GM21717 (cell line): ENCODE measurements around the gene CENPB.
"Not testable (repeated sequence)": the region's sequence is repeated elsewhere in the genome, so short reads cannot be mapped to it uniquely, and the experiment has no call there.

Source experiments
- ATAC-seq: cut with Tn5 transposase; IDR thresholded peaks from one replicate; pipeline ENCODE4 v1.9.1; 2021; ENCODE audit warnings: mild to moderate bottlenecking, moderate library complexity; ENCODE audit not compliant: unreplicated experiment

The CENPB gene

DNA sequence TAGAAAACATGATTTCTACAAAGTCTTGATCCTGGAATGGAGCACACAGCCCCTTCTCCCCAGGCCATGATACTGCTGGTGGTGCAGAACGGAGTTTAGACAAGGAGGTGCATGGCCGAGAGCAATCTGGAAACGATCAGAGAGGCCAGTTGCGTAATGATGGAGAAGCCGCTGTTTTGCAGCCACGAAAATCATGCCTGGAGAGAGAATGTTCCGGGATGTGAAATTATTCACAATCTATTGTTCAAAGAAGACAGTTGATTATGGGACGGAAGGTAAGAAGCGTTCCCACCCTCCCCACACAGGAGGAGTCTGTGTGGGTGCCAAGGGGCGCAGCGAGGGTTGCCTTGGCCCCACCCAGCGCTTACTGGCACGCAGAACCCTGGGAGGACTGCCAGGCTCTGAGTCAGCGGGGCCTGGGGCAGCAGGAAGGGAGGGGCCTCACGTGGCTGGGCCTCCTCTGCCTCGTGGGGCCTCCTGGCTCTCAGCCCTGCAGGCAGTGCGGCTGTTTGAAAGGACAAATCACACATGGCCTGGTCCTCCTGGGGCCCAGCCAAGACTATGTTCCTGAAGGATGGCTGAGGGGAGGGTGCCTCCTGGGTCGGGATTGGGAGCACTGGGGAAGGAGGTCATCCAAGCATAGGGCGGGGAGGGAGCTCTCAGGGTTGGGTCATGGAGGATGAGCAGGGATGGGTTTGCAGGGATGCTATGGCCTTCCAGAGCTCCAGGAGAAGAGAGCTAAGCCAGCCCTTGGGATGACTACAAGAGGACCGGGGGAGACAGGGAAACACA is 25.1 kb upstream of the CENPB start:
- ATAC-seq, result no peak

GRCh38 chr20:3808544-3808943 is 22.0 kb upstream of the CENPB start:
- ATAC-seq, result no peak

DNA sequence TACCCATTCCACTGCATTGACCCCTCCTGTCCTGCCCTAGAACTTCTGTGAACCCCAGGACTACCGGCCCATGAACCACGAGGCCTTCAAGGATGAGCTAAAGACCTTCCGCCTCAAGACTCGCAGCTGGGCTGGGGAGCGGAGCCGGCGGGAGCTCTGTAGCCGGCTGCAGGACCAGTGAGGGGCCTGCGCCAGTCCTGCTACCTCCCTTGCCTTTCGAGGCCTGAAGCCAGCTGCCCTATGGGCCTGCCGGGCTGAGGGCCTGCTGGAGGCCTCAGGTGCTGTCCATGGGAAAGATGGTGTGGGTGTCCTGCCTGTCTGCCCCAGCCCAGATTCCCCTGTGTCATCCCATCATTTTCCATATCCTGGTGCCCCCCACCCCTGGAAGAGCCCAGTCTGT is 18.2 kb upstream of the CENPB start:
- no peak for ATAC-seq

- no peak for ATAC-seq
Observed at GRCh38 chr20:3804254-3804751, 17.8 kb upstream of the CENPB start.

DNA sequence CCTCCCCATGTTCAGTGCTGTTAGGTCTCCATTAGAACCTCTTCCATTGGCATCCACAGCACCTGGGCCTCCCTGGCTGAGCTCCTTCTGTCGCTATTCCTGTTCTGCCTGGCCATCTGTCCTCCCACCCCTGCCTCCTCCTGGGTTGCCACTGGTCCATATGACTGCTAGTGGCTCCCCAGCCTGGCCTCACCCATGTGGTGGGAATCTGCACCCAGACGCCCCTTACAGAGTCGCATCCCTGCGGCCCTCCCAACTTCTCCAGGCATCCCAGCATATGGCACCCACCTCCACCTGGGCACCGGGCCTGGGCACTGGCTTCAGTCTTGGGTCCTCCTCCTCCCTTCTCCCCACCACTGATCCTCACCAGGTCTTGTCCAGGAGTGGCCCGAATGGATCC is 17.3 kb upstream of the CENPB start:
- no peak for ATAC-seq

DNA sequence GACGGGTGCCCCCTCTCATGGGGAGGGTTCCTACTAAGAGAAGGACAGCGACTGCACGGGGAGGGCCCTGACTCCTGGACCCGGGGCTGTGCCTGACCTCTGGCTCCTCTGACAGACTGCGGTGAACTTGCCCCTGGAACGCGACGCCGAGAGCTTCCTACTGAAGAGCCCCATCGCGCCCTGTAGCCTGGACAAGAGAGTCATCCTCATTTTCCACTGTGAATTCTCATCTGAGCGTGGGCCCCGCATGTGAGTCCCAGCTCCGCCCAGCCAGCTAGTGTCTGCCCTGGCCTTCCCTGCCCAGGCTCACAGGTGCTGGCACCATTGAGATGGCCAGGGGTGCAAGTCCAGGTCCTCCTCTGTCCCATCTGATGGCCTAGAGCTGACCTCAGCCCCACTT is 16.7 kb upstream of the CENPB start:
- no peak for ATAC-seq

DNA sequence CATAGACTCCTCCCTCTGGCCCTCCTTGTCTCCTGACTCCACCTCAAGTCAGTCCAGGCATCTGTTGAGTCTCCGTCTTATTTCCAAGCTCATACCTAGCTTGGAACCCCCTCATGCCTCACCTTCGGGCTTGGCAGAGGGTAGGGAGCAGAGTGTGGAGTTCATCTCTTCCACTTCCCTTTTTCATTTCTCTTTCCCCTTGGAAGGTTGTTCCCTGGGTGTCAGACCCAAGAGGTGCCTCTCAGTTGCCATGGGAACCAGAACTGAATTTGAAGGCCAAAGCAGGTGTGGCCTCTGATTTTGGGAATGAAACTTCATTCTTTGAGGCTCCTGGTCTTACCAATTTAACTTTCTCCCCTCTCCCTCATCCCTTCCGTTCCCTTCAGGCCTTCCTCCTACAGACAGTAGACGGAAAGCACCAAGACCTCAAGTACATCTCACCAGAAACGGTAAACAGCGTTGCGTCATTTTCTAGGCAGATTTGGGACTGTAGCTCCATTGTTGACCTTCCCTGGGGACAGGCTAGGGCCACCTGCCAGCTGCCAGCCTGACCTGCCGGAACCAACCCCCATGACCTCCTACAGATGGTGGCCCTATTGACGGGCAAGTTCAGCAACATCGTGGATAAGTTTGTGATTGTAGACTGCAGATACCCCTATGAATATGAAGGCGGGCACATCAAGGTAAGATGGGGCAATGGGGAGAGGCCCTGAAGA is 16.1 kb upstream of the CENPB start:
- ATAC-seq, result no peak

GRCh38 chr20:3801846-3802245 is 15.3 kb upstream of the CENPB start:
- no peak for ATAC-seq

- no peak for ATAC-seq
Observed at GRCh38 chr20:3801299-3801698, 14.8 kb upstream of the CENPB start.

GRCh38 chr20:3800878-3801260 is 14.3 kb upstream of the CENPB start:
- no peak for ATAC-seq

GRCh38 chr20:3800256-3800877 is 13.8 kb upstream of the CENPB start:
- ATAC-seq, result no peak

GRCh38 chr20:3798908-3799248 is 12.3 kb upstream of the CENPB start:
- ATAC-seq, result no peak

- ATAC-seq, result no peak
Observed at GRCh38 chr20:3798373-3798768, 11.8 kb upstream of the CENPB start.

DNA sequence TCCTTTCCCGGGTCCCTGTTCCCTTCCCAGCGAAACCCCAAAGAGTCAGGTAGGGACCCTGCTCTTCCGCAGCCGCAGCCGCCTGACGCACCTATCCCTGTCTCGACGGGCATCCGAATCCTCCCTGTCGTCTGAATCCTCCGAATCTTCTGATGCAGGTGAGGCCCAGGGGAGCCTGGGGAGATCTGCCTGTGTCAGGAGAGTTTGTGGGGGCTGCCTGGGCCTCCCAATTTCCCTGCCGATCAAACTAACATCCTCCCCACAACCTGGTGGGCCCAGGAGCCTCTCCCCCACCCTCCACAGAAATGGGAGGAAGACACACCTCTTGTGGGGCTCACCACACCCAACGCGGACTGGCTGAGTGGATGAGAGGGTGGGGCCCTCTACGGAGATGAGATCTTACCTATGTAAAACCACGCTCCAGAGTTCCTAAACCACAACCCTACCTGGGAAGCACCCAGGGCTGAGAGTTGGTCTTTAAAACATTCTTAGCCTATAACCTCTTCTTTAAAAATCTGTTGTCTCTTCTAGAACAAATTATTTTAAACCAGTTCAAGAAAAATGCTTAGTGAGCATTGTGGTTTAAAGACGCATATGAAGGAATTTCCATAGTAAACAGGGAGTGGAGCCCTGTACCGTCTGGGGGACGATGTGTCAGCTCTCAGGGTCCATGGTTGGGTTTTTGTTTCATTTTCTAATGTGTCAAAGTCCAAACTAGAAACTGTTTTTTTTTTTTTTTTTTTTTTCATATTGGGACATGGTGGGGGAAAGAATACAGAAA is 11.2 kb upstream of the CENPB start:
- no peak for ATAC-seq

DNA sequence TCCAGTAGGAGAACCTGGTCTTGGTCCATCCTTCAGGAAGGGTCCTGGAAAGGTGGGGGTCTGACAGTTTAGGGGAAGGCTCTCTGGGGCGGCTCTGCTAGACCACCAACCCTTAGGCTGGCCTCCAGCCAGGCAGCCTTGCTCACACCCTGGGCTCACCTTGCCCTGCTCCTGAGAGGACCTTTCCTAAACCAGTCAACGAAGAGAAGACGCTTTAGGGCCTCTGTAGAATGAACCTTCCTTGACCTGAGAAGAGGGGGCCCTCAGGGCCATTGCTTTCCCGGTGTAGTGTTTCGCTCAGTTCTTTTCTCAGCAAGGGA is 10.6 kb upstream of the CENPB start:
- no peak for ATAC-seq

DNA sequence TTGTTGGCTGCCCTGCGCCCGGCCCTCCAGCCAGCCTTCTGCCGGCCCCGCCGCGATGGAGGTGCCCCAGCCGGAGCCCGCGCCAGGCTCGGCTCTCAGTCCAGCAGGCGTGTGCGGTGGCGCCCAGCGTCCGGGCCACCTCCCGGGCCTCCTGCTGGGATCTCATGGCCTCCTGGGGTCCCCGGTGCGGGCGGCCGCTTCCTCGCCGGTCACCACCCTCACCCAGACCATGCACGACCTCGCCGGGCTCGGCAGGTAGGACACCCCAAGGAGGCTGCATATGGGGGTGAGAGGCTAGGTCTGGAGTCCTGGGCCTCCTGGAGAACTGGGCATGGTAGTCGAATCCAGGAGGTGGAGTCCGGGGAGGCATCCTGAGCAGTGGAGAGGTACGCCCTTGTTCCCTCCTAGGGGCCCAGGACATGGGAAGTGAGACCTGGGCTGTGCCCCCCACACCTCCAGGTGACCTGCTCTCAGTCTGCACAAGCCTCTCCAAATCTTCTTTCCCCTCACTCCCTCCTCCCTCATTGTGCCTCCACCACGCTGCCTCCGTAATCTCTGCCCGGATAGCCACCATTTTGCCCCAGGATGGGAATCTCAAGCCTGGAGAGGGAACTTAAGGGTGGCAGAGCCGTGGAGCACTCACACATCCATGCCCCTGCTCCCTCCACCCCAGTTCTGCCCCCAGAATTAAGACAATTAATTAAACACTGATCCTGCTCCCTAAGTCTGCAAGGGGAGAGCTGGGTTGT is 10.1 kb upstream of the CENPB start:
- ATAC-seq, result peak; percentile 13

GRCh38 chr20:3795511-3796468 is 9.2 kb upstream of the CENPB start, which contains the start of gene CDC25B:
Gene CDC25B (plus strand): TSS chr20:3796310. CDS start chr20:3796532, 222 bp downstream.
- ATAC-seq, result peak; percentile 68

- ATAC-seq, result no peak
Observed at GRCh38 chr20:3794701-3795420, 8.3 kb upstream of the CENPB start.

DNA sequence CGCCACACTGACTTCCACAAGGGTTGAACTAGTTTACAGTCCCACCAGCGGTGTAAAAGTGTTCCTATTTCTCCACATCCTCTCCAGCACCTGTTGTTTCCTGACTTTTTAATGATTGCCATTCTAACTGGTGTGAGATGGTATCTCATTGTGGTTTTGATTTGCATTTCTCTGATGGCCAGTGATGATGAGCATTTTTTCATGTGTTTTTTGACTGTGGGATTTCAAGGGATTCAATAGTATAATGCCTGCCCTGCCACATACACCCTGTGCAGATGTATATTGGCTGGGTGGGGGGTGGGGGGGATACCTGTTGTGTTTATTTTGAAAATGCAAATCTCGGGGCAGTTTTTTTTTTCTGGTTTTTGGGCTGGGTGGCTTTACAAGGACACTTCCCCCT is 7.6 kb upstream of the CENPB start:
- ATAC-seq, result not testable (repeated sequence)
